ENCODE data around the gene CDK5RAP2. TPM values are rescaled to one million over a fixed set of nuclear protein-coding genes. Genes with fewer than 3 reads are reported as not detected.
"Not testable (repeated sequence)": the region's sequence is repeated elsewhere in the genome, so short reads cannot be mapped to it uniquely, and the experiment has no call there.

The CDK5RAP2 gene
- total RNA-seq, 1 experiment from 2014 or later = 44.8 TPM

DNA sequence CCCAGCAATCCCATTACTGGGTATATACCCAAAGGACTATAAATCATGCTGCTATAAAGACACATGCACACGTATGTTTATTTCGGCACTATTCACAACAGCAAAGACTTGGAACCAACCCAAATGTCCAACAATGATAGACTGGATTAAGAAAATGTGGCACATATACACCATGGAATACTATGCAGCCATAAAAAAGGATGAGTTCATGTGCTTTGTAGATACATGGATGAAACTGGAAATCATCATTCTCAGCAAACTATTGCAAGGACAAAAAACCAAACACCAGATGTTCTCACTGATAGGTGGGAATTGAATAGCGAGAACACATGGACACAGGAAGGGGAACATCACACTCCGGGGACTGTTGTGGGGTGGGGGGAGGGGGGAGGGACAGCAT is 64.0 kb downstream of the CDK5RAP2 start:
- not testable (repeated sequence) for DNase-seq (ENCODE audit: low read depth)

DNA sequence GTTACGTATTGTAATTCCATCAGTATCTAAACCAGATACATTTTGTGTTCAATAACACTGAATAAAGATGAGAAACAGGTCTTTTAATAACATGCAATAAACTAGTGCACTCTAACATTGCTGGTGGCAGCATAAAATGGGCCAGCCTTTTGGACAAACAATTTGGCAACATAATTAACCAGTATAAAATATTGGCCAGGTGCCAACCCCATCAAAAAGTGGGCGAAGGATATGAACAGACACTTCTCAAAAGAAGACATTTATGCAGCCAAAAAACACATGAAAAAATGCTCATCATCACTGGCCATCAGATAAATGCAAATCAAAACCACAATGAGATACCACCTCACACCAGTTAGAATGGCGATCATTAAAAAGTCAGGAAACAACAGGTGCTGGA is 64.5 kb downstream of the CDK5RAP2 start:
- not testable (repeated sequence) for DNase-seq (ENCODE audit: low read depth)

- DNase-seq (ENCODE audit: low read depth) = no peak
Observed at GRCh38 chr9:120514405-120514804, 65.6 kb downstream of the CDK5RAP2 start.

DNA sequence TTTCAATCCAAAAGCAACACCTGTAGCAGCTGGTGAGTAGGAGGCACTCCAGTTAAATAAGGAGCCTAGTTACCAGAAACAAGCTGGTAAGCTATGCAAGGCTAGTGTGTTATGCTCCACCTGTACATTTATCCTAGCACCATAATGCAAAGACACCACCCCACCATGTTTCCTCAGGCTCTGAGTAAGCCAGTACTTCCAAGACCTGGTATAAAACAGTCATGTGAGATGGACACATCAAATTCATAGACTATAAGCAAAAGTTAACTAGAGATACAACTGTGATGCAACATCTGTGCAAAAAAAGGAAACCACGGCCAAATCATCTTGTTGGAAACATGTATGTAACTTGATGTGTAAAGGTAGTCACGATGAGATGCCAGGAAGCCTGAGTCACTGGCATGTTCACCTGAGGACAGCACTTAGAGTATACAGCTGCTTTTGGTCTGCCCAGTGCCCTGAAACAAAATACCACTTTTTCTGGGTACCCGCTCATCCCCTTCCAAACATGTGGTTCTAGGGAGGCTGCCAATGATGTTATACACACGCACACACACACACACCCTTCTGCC is 66.1 kb downstream of the CDK5RAP2 start:
- no peak for DNase-seq (ENCODE audit: low read depth)

DNA sequence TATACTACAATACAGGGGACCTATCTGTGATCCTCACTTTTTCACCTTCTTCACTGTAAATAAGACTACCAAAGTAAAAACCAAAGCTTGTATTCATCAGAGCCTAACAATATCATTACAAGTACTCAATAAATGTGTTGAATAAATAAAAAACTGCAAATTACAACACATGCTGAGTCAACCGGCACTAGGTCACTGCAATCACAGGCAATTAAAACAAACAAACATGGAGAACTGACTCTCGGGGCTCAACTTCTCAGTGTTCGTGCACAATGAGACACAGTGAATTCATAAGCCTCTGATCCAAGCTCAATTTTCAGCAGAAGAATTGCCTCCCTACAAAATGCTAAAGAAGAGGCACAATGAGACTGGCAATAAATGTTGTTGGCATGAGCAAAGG is 69.2 kb downstream of the CDK5RAP2 start:
- DNase-seq (ENCODE audit: low read depth) = peak; percentile 3

DNA sequence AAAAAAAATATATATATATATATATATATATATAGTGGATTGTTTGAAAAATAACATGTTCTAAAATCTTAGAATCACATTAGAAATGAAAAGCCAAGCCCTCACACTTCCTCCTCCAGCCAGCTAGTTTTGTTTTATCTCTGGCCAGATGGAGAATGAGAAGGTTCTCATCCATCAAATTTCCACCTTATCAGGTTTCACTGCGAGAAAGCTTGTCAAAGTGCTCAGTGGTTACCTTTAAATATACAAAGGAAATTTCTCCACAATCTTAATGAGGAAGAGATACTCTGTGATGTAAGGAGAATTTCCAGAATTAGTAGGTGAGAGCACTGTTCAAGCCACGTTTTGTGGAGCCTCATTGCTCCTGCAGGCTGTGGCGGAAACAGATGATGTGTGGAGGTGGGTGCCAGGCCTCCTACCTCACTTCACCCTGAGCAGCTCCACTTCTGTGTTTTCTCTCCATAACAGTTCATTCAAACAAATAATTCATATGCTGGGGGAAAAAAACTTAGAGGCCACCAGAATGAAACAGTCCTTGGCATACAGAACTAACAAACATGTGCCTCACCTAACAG is 71.9 kb downstream of the CDK5RAP2 start:
- no peak for DNase-seq (ENCODE audit: low read depth)

GRCh38 chr9:120505186-120505585 is 74.8 kb downstream of the CDK5RAP2 start:
- DNase-seq (ENCODE audit: low read depth) = no peak

DNA sequence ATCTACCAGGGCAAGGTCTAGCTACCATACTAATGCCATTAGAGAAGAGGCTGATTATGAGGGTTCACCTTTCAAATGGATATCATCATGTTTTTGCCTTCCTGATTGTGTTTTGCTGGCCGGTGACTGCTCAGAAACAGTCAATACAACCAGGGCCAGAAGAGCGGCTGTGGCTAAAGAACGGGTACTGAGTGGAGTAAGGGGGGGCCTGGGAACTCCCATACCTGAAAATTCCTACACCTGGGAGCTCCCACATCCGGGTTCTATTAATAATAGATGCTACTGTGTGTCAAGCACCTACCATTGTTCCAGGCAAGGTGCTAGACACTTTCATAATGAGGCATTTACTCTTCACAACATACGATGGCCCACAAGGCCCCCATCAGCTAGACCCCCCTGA is 79.2 kb downstream of the CDK5RAP2 start:
- DNase-seq (ENCODE audit: low read depth) = no peak

GRCh38 chr9:120497865-120498264 is 82.1 kb downstream of the CDK5RAP2 start:
- DNase-seq (ENCODE audit: low read depth) = not testable (repeated sequence)

- DNase-seq (ENCODE audit: low read depth) = not testable (repeated sequence)
Observed at GRCh38 chr9:120496438-120496837, 83.5 kb downstream of the CDK5RAP2 start.

DNA sequence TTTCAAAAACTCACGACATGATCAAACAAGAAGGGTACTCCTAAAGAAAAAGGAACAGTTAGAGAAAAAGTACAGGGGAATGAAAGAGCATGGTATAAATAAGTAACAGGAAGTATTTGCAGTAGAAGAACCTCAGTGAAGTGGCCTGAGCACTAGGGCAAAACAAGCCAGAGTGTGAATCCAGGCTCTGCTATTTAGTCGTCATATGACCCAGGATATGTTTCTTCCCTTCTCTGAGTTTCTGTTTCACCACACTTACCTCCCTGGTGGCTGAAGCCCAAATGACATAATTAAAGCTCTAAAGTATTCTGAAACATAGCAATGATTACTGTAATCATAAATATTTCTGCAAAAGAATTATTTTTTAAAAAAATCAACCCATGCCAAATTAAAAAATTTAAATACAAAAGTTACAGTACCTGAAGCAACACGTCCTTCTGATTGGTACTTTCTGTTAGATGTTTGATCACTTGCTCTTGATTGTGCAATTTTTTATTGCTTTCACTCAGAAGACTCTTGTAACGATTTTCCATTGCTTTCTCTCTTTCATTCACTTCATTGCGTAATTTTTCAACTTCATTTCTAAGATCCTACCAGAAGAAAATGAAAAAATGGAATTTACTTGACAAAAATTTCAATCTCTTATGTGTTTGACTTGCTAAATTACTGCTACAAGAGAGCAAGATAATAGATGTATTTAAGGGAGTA is 88.9 kb downstream of the CDK5RAP2 start:
- DNase-seq (ENCODE audit: low read depth) = no peak

DNA sequence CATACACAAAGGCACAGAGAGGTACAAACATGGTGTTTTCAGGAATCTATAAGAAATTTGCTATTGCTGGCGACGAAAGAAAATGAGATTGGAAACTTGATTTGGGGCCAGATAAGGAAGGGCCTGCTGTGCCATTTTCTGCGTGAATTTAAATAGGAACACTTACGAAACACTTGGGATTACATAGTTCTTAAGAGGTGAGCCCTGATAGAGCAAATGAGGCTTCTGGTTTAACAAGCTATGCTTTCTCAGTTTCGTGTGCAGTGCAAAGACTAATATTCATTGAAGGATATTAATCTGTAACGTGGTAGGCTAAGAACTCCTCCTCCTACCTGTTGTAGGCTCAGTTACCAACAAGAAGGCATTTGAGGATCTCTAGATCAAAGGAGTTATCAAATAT is 93.1 kb downstream of the CDK5RAP2 start:
- no peak for DNase-seq (ENCODE audit: low read depth)

GRCh38 chr9:120486347-120486746 is 93.6 kb downstream of the CDK5RAP2 start:
- DNase-seq (ENCODE audit: low read depth) = no peak

GRCh38 chr9:120485788-120486187 is 94.2 kb downstream of the CDK5RAP2 start:
- DNase-seq (ENCODE audit: low read depth) = no peak

DNA sequence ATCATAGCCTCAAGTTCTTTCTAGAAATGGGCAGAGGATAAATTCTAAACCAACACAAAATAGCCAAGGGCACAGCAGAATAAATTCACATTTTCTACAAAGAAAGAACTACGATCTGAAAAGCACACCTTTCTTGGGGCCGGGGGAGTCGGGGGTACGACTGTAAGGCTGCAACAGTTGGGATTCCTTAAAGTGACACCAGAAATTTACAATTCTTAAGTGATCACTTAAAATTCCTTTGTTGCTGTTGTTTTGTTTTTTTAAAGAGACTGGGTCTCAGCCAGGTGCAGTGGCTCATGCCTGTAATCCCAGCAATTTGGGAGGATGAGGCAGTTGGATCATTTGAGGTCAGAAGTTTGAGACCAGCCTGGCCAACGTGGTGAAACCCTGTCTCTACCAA is 95.8 kb downstream of the CDK5RAP2 start:
- no peak for DNase-seq (ENCODE audit: low read depth)

- no peak for DNase-seq (ENCODE audit: low read depth)
Observed at GRCh38 chr9:120482424-120483186, 97.4 kb downstream of the CDK5RAP2 start.

GRCh38 chr9:120481846-120482245 is 98.1 kb downstream of the CDK5RAP2 start:
- no peak for DNase-seq (ENCODE audit: low read depth)

DNA sequence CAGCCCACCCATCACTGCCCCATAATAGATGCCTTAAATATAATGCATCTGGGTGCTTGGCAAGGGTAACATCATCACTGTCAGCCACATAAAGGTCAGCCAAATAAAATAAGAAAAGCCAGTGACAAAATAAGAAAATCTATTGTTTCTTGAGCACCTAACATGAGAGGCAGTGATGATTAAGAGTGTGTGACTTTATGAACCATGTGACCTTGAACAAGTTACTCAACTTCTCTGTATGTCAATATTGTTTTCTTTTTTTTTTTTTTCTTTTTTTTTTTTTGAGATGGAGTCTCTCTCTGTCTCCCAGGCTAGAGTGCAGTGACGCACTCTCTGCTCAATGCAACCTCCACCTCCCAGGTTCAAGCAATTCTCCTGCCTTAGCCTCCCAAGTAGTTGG is 98.7 kb downstream of the CDK5RAP2 start:
- peak; percentile 34 for DNase-seq (ENCODE audit: low read depth)

DNA sequence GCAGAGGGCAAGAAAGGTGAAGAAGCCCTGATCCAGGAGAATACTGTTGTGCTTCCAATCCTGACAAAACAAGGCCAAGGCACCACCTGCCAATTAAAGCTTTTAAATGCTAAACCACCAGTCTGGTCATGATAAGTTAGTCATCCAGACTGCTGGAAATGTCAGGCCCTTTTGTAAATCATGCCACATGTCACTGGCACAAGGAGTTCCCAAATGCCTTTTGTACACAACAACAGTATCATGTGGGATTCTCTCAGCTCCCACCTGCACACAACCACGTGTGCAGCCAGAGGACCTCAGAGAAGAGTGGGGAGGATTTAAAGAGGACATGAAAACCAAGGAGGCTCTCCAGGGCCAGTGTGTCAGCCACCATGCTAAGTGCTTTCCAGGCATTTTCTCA is 99.3 kb downstream of the CDK5RAP2 start:
- DNase-seq (ENCODE audit: low read depth) = peak; percentile 81

GRCh38 chr9:120478208-120478607 is 101.8 kb downstream of the CDK5RAP2 start:
- no peak for DNase-seq (ENCODE audit: low read depth)

DNA sequence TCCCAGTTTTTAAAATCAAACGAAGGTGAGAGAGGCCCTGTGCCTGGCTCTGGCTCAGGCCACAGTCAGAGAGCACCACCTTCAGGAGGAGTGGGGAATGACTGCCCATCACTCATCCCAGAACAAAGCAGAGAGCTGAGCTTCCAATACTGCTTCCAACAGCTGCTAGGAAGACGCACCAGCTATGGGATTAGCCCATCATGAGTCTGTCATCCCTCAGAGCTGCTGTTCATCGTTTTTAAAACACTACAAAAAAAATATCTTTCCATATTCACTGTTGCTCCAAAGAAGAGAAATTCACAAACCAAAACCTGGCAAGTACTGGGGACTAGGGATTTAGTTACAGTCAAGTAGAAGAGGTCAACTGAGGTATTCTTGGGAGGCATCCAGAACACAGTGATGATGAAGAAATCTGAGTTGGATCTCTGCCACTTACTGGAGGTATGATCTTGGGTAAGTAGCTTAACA is 102.4 kb downstream of the CDK5RAP2 start:
- peak; percentile 92 for DNase-seq (ENCODE audit: low read depth)

DNA sequence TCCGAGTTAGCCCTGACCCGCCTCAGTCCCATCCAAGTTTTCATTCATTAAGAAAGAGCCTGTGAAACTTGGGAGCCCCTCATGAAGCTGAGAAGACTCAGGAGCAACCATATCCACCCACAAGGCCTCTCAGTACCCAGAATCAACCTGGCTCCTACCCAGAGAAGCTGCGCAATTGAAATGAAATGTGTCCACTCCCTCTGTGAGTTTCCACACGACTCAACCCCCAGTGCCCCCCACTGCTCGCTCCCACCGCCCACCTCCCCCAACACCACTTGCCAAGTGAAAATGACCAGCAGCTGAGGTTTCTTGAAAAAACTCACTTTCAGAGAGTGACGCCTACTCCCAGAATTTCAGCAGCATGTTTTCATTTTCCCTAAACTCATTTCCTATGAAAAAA is 104.6 kb downstream of the CDK5RAP2 start:
- DNase-seq (ENCODE audit: low read depth) = no peak
